Measurements from ENCODE around the gene NEURL1B. TPM values are rescaled to one million over a fixed set of nuclear protein-coding genes. Genes with fewer than 3 reads are reported as not detected.

NEURL1B gene
- total and polyA plus RNA-seq, 2 experiments from 2014 or later: 0.13 to 1.8 TPM

- Histone ChIP-seq H3K27ac (no peak overlapping the region), H4K20me1 (ENCODE audit: insufficient read depth) (no peaks in the 10 kb centered on the region), H3K9ac (no peak overlapping the region), H3K9me3 (ENCODE audit: low read depth) (no peaks in the 10 kb centered on the region), H3K79me2 (ENCODE audit: insufficient read depth) (no peaks in the 10 kb centered on the region), H3K9me2 (ENCODE audit: insufficient read depth) (no peaks in the 10 kb centered on the region), H3K36me3 (ENCODE audit: low read depth) (no peaks in the 10 kb centered on the region), H3K27me3 (replicated peaks; ENCODE audit: insufficient read depth) (no peaks in the 10 kb centered on the region), H3K4me1 (ENCODE audit: insufficient read depth) (peaks cover 10% of the 10 kb centered on the region; the same call in 1 of the 2 replicates), H3F3A (ENCODE audit: insufficient read depth) (no peaks in the 10 kb centered on the region), H3K4me2 (ENCODE audit: unreplicated experiment) (no peak overlapping the region), H2AFZ (no peak overlapping the region), H3K4me3 (no peak overlapping the region)
- TF ChIP-seq EZH2phosphoT487 (IDR thresholded peaks at IDR 0.05; ENCODE audit: insufficient read depth, low read depth) (no peak), EZH2 (IDR thresholded peaks at IDR 0.05; ENCODE audit: insufficient read depth, poor library complexity, severe bottlenecking) (no peak)
- no peak for DNase-seq
- 70 to 72% methylated on average over 22 of the region's 22 CpGs for WGBS, 2 experiments (ENCODE audit: low coverage in 1 of 2, low lambda C conversion rate in 2 of 2, missing lambda C conversion rate in 2 of 2)
- in situ Hi-C loops (cut with MboI): loop anchor here (5.0 to 25.0 kb wide), 3 partner anchors 208 to 538 kb away; partner anchors contain the start of gene BNIP1
These were observed 83.5 kb downstream of the NEURL1B start for GRCh38 chr5:172724242-172725183.

- no peaks in the 10 kb centered on the region for H3K27me3 ChIP-seq (replicated peaks; ENCODE audit: insufficient read depth)
- H3F3A ChIP-seq (ENCODE audit: insufficient read depth): no peaks in the 10 kb centered on the region
- no peak overlapping the region for H3K4me3 ChIP-seq
- H3K9ac ChIP-seq: no peak overlapping the region
- H3K4me2 ChIP-seq (ENCODE audit: unreplicated experiment): no peak overlapping the region
- TF ChIP-seq EZH2 (IDR thresholded peaks at IDR 0.05; ENCODE audit: insufficient read depth, poor library complexity, severe bottlenecking): no peak
- no peak for TF ChIP-seq EZH2phosphoT487 (IDR thresholded peaks at IDR 0.05; ENCODE audit: insufficient read depth, low read depth)
- DNase-seq: no peak
- no peaks in the 10 kb centered on the region for H4K20me1 ChIP-seq (ENCODE audit: insufficient read depth)
- no peaks in the 10 kb centered on the region for H3K9me2 ChIP-seq (ENCODE audit: insufficient read depth)
- no peaks in the 10 kb centered on the region for H3K79me2 ChIP-seq (ENCODE audit: insufficient read depth)
- no peaks in the 10 kb centered on the region for H3K36me3 ChIP-seq (ENCODE audit: low read depth)
- in situ Hi-C loops (cut with MboI): no loop called here
- peaks cover 10% of the 10 kb centered on the region; the same call in 1 of the 2 replicates for H3K4me1 ChIP-seq (ENCODE audit: insufficient read depth)
- H3K9me3 ChIP-seq (ENCODE audit: low read depth): no peaks in the 10 kb centered on the region
- H3K27ac ChIP-seq: no peak overlapping the region
- WGBS, 2 experiments (ENCODE audit: low coverage in 1 of 2, low lambda C conversion rate in 2 of 2, missing lambda C conversion rate in 2 of 2): 95 to 99% methylated on average over 10 of the region's 10 CpGs
- no peak overlapping the region for H2AFZ ChIP-seq
These were observed 84.2 kb downstream of the NEURL1B start for GRCh38 chr5:172725273-172725672.

- no peaks in the 10 kb centered on the region for H3K27me3 ChIP-seq (replicated peaks; ENCODE audit: insufficient read depth)
- H3K79me2 ChIP-seq (ENCODE audit: insufficient read depth): no peaks in the 10 kb centered on the region
- TF ChIP-seq EZH2 (IDR thresholded peaks at IDR 0.05; ENCODE audit: insufficient read depth, poor library complexity, severe bottlenecking): no peak
- no peak for TF ChIP-seq EZH2phosphoT487 (IDR thresholded peaks at IDR 0.05; ENCODE audit: insufficient read depth, low read depth)
- H4K20me1 ChIP-seq (ENCODE audit: insufficient read depth): no peaks in the 10 kb centered on the region
- H3K4me3 ChIP-seq: no peak overlapping the region
- no peak overlapping the region for H3K9ac ChIP-seq
- 83 to 89% methylated on average over 5 of the region's 5 CpGs for WGBS, 2 experiments (ENCODE audit: low coverage in 1 of 2, low lambda C conversion rate in 2 of 2, missing lambda C conversion rate in 2 of 2)
- no peaks in the 10 kb centered on the region for H3K9me2 ChIP-seq (ENCODE audit: insufficient read depth)
- no peak overlapping the region for H3K27ac ChIP-seq
- H3F3A ChIP-seq (ENCODE audit: insufficient read depth): no peaks in the 10 kb centered on the region
- H3K4me2 ChIP-seq (ENCODE audit: unreplicated experiment): no peak overlapping the region
- no peak overlapping the region for H2AFZ ChIP-seq
- no peaks in the 10 kb centered on the region for H3K36me3 ChIP-seq (ENCODE audit: low read depth)
- DNase-seq: no peak
- in situ Hi-C loops (cut with MboI): no loop called here
- peaks cover 10% of the 10 kb centered on the region; the same call in 1 of the 2 replicates for H3K4me1 ChIP-seq (ENCODE audit: insufficient read depth)
- no peaks in the 10 kb centered on the region for H3K9me3 ChIP-seq (ENCODE audit: low read depth)
These were observed 84.7 kb downstream of the NEURL1B start for GRCh38 chr5:172725785-172726184.

- 81 to 86% methylated on average over 11 of the region's 11 CpGs for WGBS, 2 experiments (ENCODE audit: low coverage in 1 of 2, low lambda C conversion rate in 2 of 2, missing lambda C conversion rate in 2 of 2)
- Histone ChIP-seq H3K9me2 (ENCODE audit: insufficient read depth) (no peaks in the 10 kb centered on the region), H3K79me2 (ENCODE audit: insufficient read depth) (no peaks in the 10 kb centered on the region), H3K27ac (no peak overlapping the region), H3F3A (ENCODE audit: insufficient read depth) (peaks cover 7% of the 10 kb centered on the region; the same call in 1 of the 2 replicates), H3K9me3 (ENCODE audit: low read depth) (no peaks in the 10 kb centered on the region), H4K20me1 (ENCODE audit: insufficient read depth) (no peaks in the 10 kb centered on the region), H3K9ac (no peak overlapping the region), H3K4me1 (ENCODE audit: insufficient read depth) (peaks cover 7% of the 10 kb centered on the region), H3K4me3 (no peak overlapping the region), H3K27me3 (replicated peaks; ENCODE audit: insufficient read depth) (no peaks in the 10 kb centered on the region), H3K4me2 (ENCODE audit: unreplicated experiment) (no peak overlapping the region), H3K36me3 (ENCODE audit: low read depth) (no peaks in the 10 kb centered on the region), H2AFZ (no peak overlapping the region)
- no peak for DNase-seq
- in situ Hi-C loops (cut with MboI): no loop called here
- TF ChIP-seq EZH2phosphoT487 (IDR thresholded peaks at IDR 0.05; ENCODE audit: insufficient read depth, low read depth) (no peak), EZH2 (IDR thresholded peaks at IDR 0.05; ENCODE audit: insufficient read depth, poor library complexity, severe bottlenecking) (no peak)
These were observed 85.9 kb downstream of the NEURL1B start for GRCh38 chr5:172726966-172727365.
